Measurements from ENCODE around the gene DAPK2. TPM values are rescaled to one million over a fixed set of nuclear protein-coding genes. Genes with fewer than 3 reads are reported as not detected.
A peak's percentile ranks its signal among the peaks of the same experiment; 100 is the strongest.

The DAPK2 gene
- total and polyA plus RNA-seq, 2 donors (not counting 1 experiment from before 2014, with no cell fraction given) = 8.3 to 31.9 TPM

- Histone ChIP-seq H3K9me3 (ENCODE audit: control extremely low read depth in 1 of 3, control insufficient read depth in 2 of 3, insufficient read depth in 1 of 3, low read length in 2 of 3) (no peaks in the 10 kb centered on the region), H2AFZ (ENCODE audit: insufficient read depth, low read depth, low read length, poor library complexity, severe bottlenecking) (no peak overlapping the region), H4K20me1 (ENCODE audit: control insufficient read depth, insufficient read depth, low read length, poor library complexity, severe bottlenecking) (no peaks in the 10 kb centered on the region), H3K4me1 (ENCODE audit: control insufficient read depth in 2 of 2, insufficient read depth in 2 of 2, low read length in 2 of 2) (peaks cover 24 to 27% of the 10 kb centered on the region in 2 donors), H3K27ac (ENCODE audit: low read length in 2 of 2) (peak overlapping the region in 1 of 2 donors; percentile 60), H3K36me3 (replicated peaks in 1 of 2; ENCODE audit: control extremely low read depth in 1 of 2, control insufficient read depth in 1 of 2, extremely low read depth in 1 of 2, insufficient read depth in 2 of 2, low read length in 1 of 2) (peaks cover 8 to 44% of the 10 kb centered on the region in 2 experiments), H3K27me3 (replicated peaks in 1 of 4; ENCODE audit: control extremely low read depth in 1 of 4, control insufficient read depth in 3 of 4, insufficient read depth in 4 of 4, low read length in 3 of 4) (no peaks in the 10 kb centered on the region), H3K79me2 (ENCODE audit: control insufficient read depth, insufficient read depth, low read length) (no peaks in the 10 kb centered on the region), H3K9ac (ENCODE audit: low read length) (no peak overlapping the region), H3K4me2 (replicated peaks; ENCODE audit: low read depth, low read length, poor library complexity, severe bottlenecking) (no peak overlapping the region), H3K4me3 (ENCODE audit: control extremely low read depth in 1 of 5, extremely low read depth in 1 of 5, insufficient read depth in 1 of 5, low read depth in 2 of 5, low read length in 4 of 5) (no peak overlapping the region)
- no peak for DNase-seq
- intact Hi-C loops (cut with micrococcal nuclease) = no loop called here
- WGBS (ENCODE audit: insufficient coverage) = 96% methylated on average over 6 of the region's 8 CpGs
- no peak for TF ChIP-seq CTCF (IDR thresholded peaks at IDR 0.05)
- no peak for TF ChIP-seq EZH2 (IDR thresholded peaks at IDR 0.05; ENCODE audit: borderline replicate concordance, insufficient read depth, low read depth, low read length, poor library complexity, severe bottlenecking)
- ChIA-PET POLR2A (no interaction called here), CTCF (interaction anchor here (0.9 to 10.6 kb wide), 7 partner anchors 18 to 461 kb away, joined by 3 to 307 read pairs (median 4); partner anchors contain the start of gene SNX1)
- ATAC-seq (ENCODE audit: low read depth) = no peak
- Mint-ChIP-seq H3K27me3 (no peaks in the 10 kb centered on the region), H3K27ac (peak overlapping the region; percentile 42), H3K9me3 (ENCODE audit: insufficient read depth) (no peaks in the 10 kb centered on the region), H3K4me3 (no peak overlapping the region), H3K4me1 (peaks cover 33% of the 10 kb centered on the region)
Measured at GRCh38 chr15:64070965-64071851, 24.9 kb upstream of the DAPK2 start.

- TF ChIP-seq CTCF (IDR thresholded peaks at IDR 0.05) = no peak
- TF ChIP-seq EZH2 (IDR thresholded peaks at IDR 0.05; ENCODE audit: borderline replicate concordance, insufficient read depth, low read depth, low read length, poor library complexity, severe bottlenecking) = no peak
- WGBS (ENCODE audit: insufficient coverage) = 95% methylated on average over 3 of the region's 3 CpGs
- Histone ChIP-seq H3K4me2 (replicated peaks; ENCODE audit: low read depth, low read length, poor library complexity, severe bottlenecking) (peak overlapping the region; percentile 25), H3K4me1 (ENCODE audit: control insufficient read depth in 2 of 2, insufficient read depth in 2 of 2, low read length in 2 of 2) (peaks cover 24 to 27% of the 10 kb centered on the region in 2 donors), H4K20me1 (ENCODE audit: control insufficient read depth, insufficient read depth, low read length, poor library complexity, severe bottlenecking) (no peaks in the 10 kb centered on the region), H3K9me3 (ENCODE audit: control extremely low read depth in 1 of 3, control insufficient read depth in 2 of 3, insufficient read depth in 1 of 3, low read length in 2 of 3) (no peaks in the 10 kb centered on the region), H3K27me3 (replicated peaks in 1 of 4; ENCODE audit: control extremely low read depth in 1 of 4, control insufficient read depth in 3 of 4, insufficient read depth in 4 of 4, low read length in 3 of 4) (no peaks in the 10 kb centered on the region), H3K4me3 (ENCODE audit: control extremely low read depth in 1 of 5, extremely low read depth in 1 of 5, insufficient read depth in 1 of 5, low read depth in 2 of 5, low read length in 4 of 5) (no peak overlapping the region), H3K27ac (ENCODE audit: low read length in 2 of 2) (peak overlapping the region in 1 of 2 donors; percentile 60), H2AFZ (ENCODE audit: insufficient read depth, low read depth, low read length, poor library complexity, severe bottlenecking) (no peak overlapping the region), H3K79me2 (ENCODE audit: control insufficient read depth, insufficient read depth, low read length) (no peaks in the 10 kb centered on the region), H3K36me3 (replicated peaks in 1 of 2; ENCODE audit: control extremely low read depth in 1 of 2, control insufficient read depth in 1 of 2, extremely low read depth in 1 of 2, insufficient read depth in 2 of 2, low read length in 1 of 2) (peaks cover 8 to 37% of the 10 kb centered on the region in 2 experiments), H3K9ac (ENCODE audit: low read length) (no peak overlapping the region)
- intact Hi-C loops (cut with micrococcal nuclease) = no loop called here
- H3K27me3 Mint-ChIP-seq = no peaks in the 10 kb centered on the region
- H3K4me1 Mint-ChIP-seq = peaks cover 31% of the 10 kb centered on the region
- no peaks in the 10 kb centered on the region for H3K9me3 Mint-ChIP-seq (ENCODE audit: insufficient read depth)
- CTCF ChIA-PET = interaction anchor here (1.1 to 10.6 kb wide), 12 partner anchors 8 to 460 kb away, joined by 3 to 307 read pairs (median 18); partner anchors contain the start of gene DAPK2
- ATAC-seq (ENCODE audit: low read depth) (no peak), DNase-seq (no peak)
- no peak overlapping the region for H3K4me3 Mint-ChIP-seq
- H3K27ac Mint-ChIP-seq = peak overlapping the region; percentile 73
- POLR2A ChIA-PET = no interaction called here
Measured at GRCh38 chr15:64070106-64070505, 23.8 kb upstream of the DAPK2 start.

Measured in B cell (primary cell).